Prostate gland (tissue), 2 donors: ENCODE data around the gene PDE1C.

ENCODE experiments used
- POLR2AphosphoS5 ChIP-seq: sonication (generic); formaldehyde crosslinking; IDR thresholded peaks from one replicate; pipeline ENCODE4 v1.6.1; 2017; ENCODE audit warnings: antibody characterized with exemption
- TF ChIP-seq, protein P1 (sequence below), 4 experiments: fragments of 200-600 bp in 2 of 4; fragments of 450-650 bp in 2 of 4; sonication (generic) in 2 of 4; IDR thresholded peaks; 1 replicate in 3 of 4; 2 replicates in 1 of 4; pipeline ENCODE4 v1.5.1; 2016 to 2019; ENCODE audit warnings: antibody characterized with exemption in 4 of 4, mild to moderate bottlenecking in 2 of 4, moderate library complexity in 2 of 4

DNA sequence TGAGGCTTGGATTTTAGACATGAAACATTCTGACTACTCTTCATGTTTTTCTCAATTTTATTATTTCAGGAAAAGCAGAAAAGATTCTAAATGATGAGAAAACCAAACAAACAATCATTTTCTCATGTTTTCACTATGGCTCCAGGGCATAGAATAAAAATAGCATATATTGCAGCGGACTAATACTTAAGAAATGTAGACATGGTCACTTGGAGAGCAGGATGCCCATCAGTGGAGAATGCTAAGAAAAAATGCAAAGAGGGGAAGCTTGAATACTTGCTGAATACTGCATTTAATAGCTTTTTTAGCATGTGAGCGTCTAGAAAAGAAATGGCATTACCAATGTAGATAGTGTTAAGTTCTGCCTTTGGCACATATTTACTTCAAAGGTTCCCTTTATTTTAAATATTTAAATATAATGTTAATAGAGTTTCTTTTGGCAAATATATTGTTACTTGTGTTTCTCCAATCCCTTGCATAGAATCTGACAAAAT, 275.3 kb downstream of the PDE1C start:
- TF ChIP-seq, protein P1, sequence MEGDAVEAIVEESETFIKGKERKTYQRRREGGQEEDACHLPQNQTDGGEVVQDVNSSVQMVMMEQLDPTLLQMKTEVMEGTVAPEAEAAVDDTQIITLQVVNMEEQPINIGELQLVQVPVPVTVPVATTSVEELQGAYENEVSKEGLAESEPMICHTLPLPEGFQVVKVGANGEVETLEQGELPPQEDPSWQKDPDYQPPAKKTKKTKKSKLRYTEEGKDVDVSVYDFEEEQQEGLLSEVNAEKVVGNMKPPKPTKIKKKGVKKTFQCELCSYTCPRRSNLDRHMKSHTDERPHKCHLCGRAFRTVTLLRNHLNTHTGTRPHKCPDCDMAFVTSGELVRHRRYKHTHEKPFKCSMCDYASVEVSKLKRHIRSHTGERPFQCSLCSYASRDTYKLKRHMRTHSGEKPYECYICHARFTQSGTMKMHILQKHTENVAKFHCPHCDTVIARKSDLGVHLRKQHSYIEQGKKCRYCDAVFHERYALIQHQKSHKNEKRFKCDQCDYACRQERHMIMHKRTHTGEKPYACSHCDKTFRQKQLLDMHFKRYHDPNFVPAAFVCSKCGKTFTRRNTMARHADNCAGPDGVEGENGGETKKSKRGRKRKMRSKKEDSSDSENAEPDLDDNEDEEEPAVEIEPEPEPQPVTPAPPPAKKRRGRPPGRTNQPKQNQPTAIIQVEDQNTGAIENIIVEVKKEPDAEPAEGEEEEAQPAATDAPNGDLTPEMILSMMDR (IDR thresholded peaks at IDR 0.05): no peak
- no peak for TF ChIP-seq POLR2AphosphoS5
